Measurements from ENCODE around the gene MORC3. TPM values are rescaled to one million over a fixed set of nuclear protein-coding genes. Genes with fewer than 3 reads are reported as not detected.
A peak's percentile ranks its signal among the peaks of the same experiment; 100 is the strongest.
"Not testable (repeated sequence)": the region's sequence is repeated elsewhere in the genome, so short reads cannot be mapped to it uniquely, and the experiment has no call there.

The MORC3 gene
- total RNA-seq, 8 experiments from 2014 or later: 28.7 to 211 (median 36.1) TPM

DNA sequence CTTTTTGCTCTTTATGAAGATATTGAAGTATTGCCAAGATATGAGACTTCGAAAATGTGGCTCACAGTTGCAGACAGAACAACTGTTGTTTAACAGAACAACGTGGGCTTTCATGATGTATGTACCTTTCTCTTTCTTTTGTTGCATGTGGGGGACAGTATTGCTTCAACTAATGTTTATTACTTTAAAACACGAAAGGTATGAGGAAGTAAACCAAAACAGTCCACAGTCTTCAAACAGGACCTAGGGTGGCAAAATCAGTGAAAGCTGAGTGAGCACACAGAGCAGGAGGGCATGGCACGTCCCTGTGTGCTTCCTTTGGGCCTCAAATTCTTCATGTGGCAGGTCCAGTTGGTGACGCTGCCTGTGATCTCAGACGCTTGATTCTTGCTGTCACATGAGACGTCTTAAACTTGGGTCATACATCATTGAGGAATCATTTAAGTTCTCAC, 57.4 kb downstream of the MORC3 start:
- Histone ChIP-seq H3K4me1 (replicated peaks in 1 of 2) (no peaks in the 10 kb centered on the region), H3K27ac (no peak overlapping the region), H3K4me3 (no peak overlapping the region)
- ATAC-seq (replicated peaks in 6 of 8): no peak
- in situ Hi-C loops (cut with MboI; ENCODE audit: low pct_unique_long_range_greater_than_20kb in 2 of 9, low sequenced_read_pairs in 9 of 9, unreplicated experiment in 9 of 9): no loop called here
- 72 to 95% (median 87%) methylated on average over 1 to 6 of the region's 7 CpGs for WGBS, 10 experiments

GRCh38 chr21:36379251-36379650, 59.3 kb downstream of the MORC3 start:
- in situ Hi-C loops (cut with MboI; ENCODE audit: low pct_unique_long_range_greater_than_20kb in 2 of 9, low sequenced_read_pairs in 9 of 9, unreplicated experiment in 9 of 9): no loop called here
- Histone ChIP-seq H3K4me3 (no peak overlapping the region), H3K4me1 (replicated peaks in 1 of 2) (no peaks in the 10 kb centered on the region), H3K27ac (no peak overlapping the region)
- WGBS, 10 experiments: 29 to 100% (median 94%) methylated on average over 1 to 6 of the region's 6 CpGs; no CpG with 5 or more reads in 1 of the 10 experiments
- peak in 1 of 8 experiments; percentile 55 for ATAC-seq (replicated peaks in 6 of 8)

DNA sequence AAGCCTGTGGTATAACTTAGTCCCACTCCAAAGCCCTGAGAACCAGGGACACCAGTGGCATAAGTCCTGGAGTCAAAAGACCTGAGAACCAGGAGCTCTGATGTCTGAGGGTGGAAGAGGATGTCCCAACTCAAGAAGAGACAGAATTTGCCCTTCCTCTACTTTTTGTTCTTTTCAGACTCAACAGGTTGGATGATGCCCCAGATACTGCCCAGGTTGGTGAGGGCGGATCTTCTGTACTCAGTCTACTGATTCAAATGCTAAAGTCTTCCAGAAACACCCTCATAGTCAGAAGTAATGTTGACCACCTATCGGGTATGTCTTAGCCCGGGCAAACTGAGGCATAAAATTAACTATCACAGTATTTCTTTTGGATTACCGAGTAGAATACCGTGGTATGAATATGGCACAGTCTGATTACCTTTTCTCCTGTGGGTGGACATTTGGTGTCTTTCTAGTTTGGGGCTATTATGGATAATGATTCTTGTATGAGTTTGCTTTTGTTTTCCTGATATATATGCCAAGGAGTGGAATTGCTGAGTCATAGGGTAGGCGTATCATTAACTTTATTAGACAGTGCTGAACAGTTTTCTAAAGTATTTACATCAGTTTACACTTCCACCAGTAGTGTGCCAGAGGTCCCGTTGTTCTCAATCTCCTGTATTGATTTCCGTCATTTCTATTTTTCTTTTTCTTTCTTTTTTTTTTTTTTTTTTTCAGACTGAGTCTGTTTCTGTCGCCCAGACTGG, 62.0 kb downstream of the MORC3 start:
- in situ Hi-C loops (cut with MboI; ENCODE audit: low pct_unique_long_range_greater_than_20kb in 2 of 9, low sequenced_read_pairs in 9 of 9, unreplicated experiment in 9 of 9): no loop called here
- 85 to 100% (median 94%) methylated on average over 3 to 9 of the region's 9 CpGs for WGBS, 10 experiments
- no peak for ATAC-seq (replicated peaks in 6 of 8)

GRCh38 chr21:36382722-36383121, 62.7 kb downstream of the MORC3 start:
- H3K4me3 ChIP-seq; in situ Hi-C loops (cut with MboI; ENCODE audit: low pct_unique_long_range_greater_than_20kb in 2 of 9, low sequenced_read_pairs in 9 of 9, unreplicated experiment in 9 of 9); ATAC-seq (replicated peaks in 6 of 8); H3K4me1 ChIP-seq (replicated peaks in 1 of 2); H3K27ac ChIP-seq: not testable (repeated sequence)
- 86 to 100% (median 98%) methylated on average over 2 to 6 of the region's 10 CpGs; no CpG with 5 or more reads in 4 of the 10 experiments for WGBS, 10 experiments

More for the DNA sequence above, 62.0 kb downstream of the MORC3 start:
- H3K27ac ChIP-seq: no peak overlapping the region
- H3K4me1 ChIP-seq (replicated peaks in 1 of 2): no peaks in the 10 kb centered on the region
- H3K4me3 ChIP-seq: no peak overlapping the region

- no peaks in the 10 kb centered on the region for H3K4me1 ChIP-seq (replicated peaks in 1 of 2)
- peak in 6 of 8 experiments; percentile 28 to 55 (median 52) for ATAC-seq (replicated peaks in 6 of 8)
- in situ Hi-C loops (cut with MboI; ENCODE audit: low pct_unique_long_range_greater_than_20kb in 2 of 9, low sequenced_read_pairs in 9 of 9, unreplicated experiment in 9 of 9): no loop called here
- H3K4me3 ChIP-seq: peak overlapping the region; percentile 42 to 85 (median 73)
- H3K27ac ChIP-seq: no peak overlapping the region
- WGBS, 10 experiments: 20 to 100% (median 71%) methylated on average over 1 to 3 of the region's 8 CpGs; no CpG with 5 or more reads in 3 of the 10 experiments
These were observed 64.9 kb downstream of the MORC3 start for GRCh38 chr21:36384885-36385232.

DNA sequence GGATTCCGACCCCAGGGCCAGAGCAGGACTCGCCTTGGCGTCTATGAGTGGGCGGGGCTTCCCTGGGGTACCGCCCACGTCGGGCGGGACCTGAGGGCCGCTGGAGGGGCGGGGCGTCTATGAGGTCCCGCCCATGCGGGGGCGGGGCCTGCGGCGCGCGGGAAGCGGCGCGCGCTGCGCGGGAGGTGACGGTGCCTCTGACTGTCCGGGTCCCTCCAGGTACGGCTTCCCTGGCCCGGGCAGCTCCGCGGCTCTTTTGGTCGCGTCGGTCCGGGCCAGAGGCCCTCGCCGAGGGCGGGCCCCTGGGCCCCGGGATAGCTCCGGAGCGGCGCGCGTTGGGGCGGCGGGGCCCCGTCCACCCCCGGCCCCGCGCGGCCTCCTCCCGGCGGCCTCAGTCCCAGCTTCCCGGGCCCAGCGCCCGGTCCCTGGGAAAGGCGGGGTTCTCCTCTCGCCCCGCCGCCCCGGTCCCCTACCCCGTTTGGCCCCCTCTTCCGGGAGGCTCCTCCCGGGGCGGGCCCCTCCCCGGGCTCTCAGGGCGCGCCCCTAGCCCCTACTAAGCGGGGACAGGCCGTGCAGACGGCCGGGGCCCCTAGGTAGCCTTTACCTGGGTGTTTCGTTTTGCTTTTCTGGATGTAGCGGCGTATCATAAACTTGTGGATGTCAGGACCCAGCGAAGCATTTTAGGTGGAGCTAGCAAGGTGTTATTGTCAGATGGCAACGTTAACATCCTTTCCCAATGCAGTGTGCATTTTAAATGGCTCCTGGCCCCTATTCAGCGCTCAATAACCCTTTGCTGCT, 65.4 kb downstream of the MORC3 start, which contains the start of gene CHAF1B:
CHAF1B (plus strand) TSS at position 160 of the 798 bp plus-strand sequence. CDS start 745 bp downstream, outside the sequence.
- Histone ChIP-seq H3K27ac (no peak within 1 kb of the TSS), H3K4me1 (replicated peaks in 1 of 2) (no peaks in the 10 kb centered on the region), H3K4me3 (peak within 1 kb of the TSS; percentile 42 to 85 (median 73))
- in situ Hi-C loops (cut with MboI; ENCODE audit: low pct_unique_long_range_greater_than_20kb in 2 of 9, low sequenced_read_pairs in 9 of 9, unreplicated experiment in 9 of 9): no loop called here
- WGBS, 10 experiments: 0 to 20% (median 4%) methylated on average over 1 to 17 of the region's 77 CpGs; no CpG with 5 or more reads in 3 of the 10 experiments
- peak; percentile 81 to 95 (median 90) for ATAC-seq (replicated peaks in 6 of 8)

GRCh38 chr21:36386031-36386642, 66.1 kb downstream of the MORC3 start:
- ATAC-seq (replicated peaks in 6 of 8): no peak
- in situ Hi-C loops (cut with MboI; ENCODE audit: low pct_unique_long_range_greater_than_20kb in 2 of 9, low sequenced_read_pairs in 9 of 9, unreplicated experiment in 9 of 9): no loop called here
- H3K4me3 ChIP-seq: peak overlapping the region; percentile 42 to 85 (median 73)
- H3K4me1 ChIP-seq (replicated peaks in 1 of 2): no peaks in the 10 kb centered on the region
- WGBS, 10 experiments: 0 to 100% (median 81%) methylated on average over 2 to 11 of the region's 21 CpGs; no CpG with 5 or more reads in 1 of the 10 experiments
- H3K27ac ChIP-seq: no peak overlapping the region

DNA sequence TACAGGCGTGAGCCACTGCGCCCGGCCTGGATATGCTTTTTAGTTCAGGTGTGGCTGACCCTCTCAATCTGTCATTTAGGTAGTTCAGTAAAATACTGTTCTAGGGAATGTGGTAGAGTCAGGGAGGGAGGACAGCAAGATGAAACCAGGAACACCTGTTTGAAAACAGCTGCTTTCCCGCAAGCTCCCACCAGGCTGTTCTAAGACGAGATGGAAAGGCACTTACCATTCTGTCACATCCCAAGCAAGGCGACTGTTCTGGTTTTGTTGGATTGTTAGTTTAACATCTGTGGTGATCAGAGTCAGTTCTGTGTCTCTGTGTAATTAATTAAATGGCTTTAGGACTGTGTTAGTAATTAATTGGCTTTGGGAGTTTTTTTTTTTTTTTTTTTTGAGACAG, 68.1 kb downstream of the MORC3 start:
- no peak for ATAC-seq (replicated peaks in 6 of 8)
- no peaks in the 10 kb centered on the region for H3K4me1 ChIP-seq (replicated peaks in 1 of 2)
- 80 to 100% (median 97%) methylated on average over 1 to 5 of the region's 6 CpGs; no CpG with 5 or more reads in 4 of the 10 experiments for WGBS, 10 experiments
- in situ Hi-C loops (cut with MboI; ENCODE audit: low pct_unique_long_range_greater_than_20kb in 2 of 9, low sequenced_read_pairs in 9 of 9, unreplicated experiment in 9 of 9): no loop called here
- no peak overlapping the region for H3K27ac ChIP-seq
- H3K4me3 ChIP-seq: no peak overlapping the region

DNA sequence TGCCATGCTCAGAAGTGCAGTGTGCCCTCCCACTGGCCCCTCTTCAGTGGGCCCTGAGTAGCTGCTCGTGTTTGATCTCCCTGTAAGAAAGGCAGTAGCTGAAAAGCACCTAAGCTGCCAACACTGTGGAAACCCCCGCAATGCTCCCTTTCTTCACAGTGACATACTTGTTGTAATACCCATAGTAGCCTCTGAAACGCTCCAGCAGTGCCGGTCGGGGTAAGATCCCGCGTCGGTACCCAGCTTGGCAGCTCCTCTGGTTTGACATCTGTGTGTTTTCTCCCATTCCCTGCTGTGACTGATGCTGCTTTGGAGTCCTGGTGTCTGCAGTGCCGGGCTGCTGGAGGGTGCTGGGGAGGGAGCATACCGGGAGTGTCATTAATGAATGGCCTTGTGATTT, 68.8 kb downstream of the MORC3 start:
- Histone ChIP-seq H3K27ac (no peak overlapping the region), H3K4me3 (no peak overlapping the region), H3K4me1 (replicated peaks in 1 of 2) (no peaks in the 10 kb centered on the region)
- no peak for ATAC-seq (replicated peaks in 6 of 8)
- WGBS, 10 experiments: 13 to 100% (median 74%) methylated on average over 1 to 6 of the region's 10 CpGs; no CpG with 5 or more reads in 5 of the 10 experiments
- in situ Hi-C loops (cut with MboI; ENCODE audit: low pct_unique_long_range_greater_than_20kb in 2 of 9, low sequenced_read_pairs in 9 of 9, unreplicated experiment in 9 of 9): no loop called here

DNA sequence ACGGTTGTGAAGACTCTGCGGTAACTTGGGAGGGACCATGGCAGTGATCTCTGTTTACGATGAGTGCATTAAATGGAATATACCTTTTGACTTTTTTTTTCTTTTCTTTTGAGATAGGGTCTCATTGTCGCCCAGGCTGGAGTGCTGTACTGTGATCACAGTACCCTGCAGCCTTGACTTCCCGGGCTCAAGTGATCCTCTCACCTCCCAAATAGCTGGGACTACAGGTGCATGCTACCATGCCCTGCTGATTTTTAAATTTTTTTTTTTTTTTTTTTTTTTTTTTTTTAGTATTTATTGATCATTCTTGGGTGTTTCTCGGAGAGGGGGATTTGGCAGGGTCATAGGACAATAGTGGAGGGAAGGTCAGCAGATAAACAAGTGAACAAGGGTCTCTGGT, 71.7 kb downstream of the MORC3 start:
- H3K4me1 ChIP-seq (replicated peaks in 1 of 2); H3K27ac ChIP-seq; in situ Hi-C loops (cut with MboI; ENCODE audit: low pct_unique_long_range_greater_than_20kb in 2 of 9, low sequenced_read_pairs in 9 of 9, unreplicated experiment in 9 of 9); H3K4me3 ChIP-seq; ATAC-seq (replicated peaks in 6 of 8): not testable (repeated sequence)
- 89 to 100% (median 96%) methylated on average over 2 to 6 of the region's 6 CpGs for WGBS, 10 experiments

GRCh38 chr21:36395353-36396111, 75.5 kb downstream of the MORC3 start:
- ATAC-seq (replicated peaks in 6 of 8): no peak
- 89 to 100% (median 97%) methylated on average over 1 to 5 of the region's 6 CpGs; no CpG with 5 or more reads in 1 of the 10 experiments for WGBS, 10 experiments

GRCh38 chr21:36396325-36396724, 76.3 kb downstream of the MORC3 start:
- no peak overlapping the region for H3K27ac ChIP-seq
- 70 to 100% (median 93%) methylated on average over 1 to 3 of the region's 3 CpGs; no CpG with 5 or more reads in 1 of the 10 experiments for WGBS, 10 experiments
- no peak overlapping the region for H3K4me3 ChIP-seq
- H3K4me1 ChIP-seq (replicated peaks in 1 of 2): no peaks in the 10 kb centered on the region
- ATAC-seq (replicated peaks in 6 of 8): peak in 3 of 8 experiments; percentile 44 to 85 (median 65)
- in situ Hi-C loops (cut with MboI; ENCODE audit: low pct_unique_long_range_greater_than_20kb in 2 of 9, low sequenced_read_pairs in 9 of 9, unreplicated experiment in 9 of 9): no loop called here

More at GRCh38 chr21:36395353-36396111, 75.5 kb downstream of the MORC3 start:
- in situ Hi-C loops (cut with MboI; ENCODE audit: low pct_unique_long_range_greater_than_20kb in 2 of 9, low sequenced_read_pairs in 9 of 9, unreplicated experiment in 9 of 9): no loop called here
- Histone ChIP-seq H3K4me3 (no peak overlapping the region), H3K4me1 (replicated peaks in 1 of 2) (no peaks in the 10 kb centered on the region), H3K27ac (no peak overlapping the region)
